ENCODE measurements around the gene PROSER2.

The PROSER2 gene

DNA sequence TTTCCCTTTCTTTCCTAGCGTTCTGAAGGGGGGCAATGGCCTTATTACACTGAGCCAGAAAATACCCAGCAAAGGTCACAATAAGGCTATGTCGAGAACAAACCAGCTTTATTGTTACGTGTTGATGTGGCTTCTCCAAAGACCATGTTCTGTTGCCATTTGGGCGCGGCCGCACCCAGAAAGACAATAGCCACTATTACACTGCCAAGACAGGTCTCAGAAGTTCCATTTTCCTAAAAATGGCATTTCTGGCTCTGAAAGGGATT is 77.8 kb downstream of the PROSER2 start:
- TF ChIP-seq EZH2phosphoT487 (conservative IDR thresholded peaks at IDR 0.05; ENCODE audit: low read length), result no peak
- TF ChIP-seq, protein P1, sequence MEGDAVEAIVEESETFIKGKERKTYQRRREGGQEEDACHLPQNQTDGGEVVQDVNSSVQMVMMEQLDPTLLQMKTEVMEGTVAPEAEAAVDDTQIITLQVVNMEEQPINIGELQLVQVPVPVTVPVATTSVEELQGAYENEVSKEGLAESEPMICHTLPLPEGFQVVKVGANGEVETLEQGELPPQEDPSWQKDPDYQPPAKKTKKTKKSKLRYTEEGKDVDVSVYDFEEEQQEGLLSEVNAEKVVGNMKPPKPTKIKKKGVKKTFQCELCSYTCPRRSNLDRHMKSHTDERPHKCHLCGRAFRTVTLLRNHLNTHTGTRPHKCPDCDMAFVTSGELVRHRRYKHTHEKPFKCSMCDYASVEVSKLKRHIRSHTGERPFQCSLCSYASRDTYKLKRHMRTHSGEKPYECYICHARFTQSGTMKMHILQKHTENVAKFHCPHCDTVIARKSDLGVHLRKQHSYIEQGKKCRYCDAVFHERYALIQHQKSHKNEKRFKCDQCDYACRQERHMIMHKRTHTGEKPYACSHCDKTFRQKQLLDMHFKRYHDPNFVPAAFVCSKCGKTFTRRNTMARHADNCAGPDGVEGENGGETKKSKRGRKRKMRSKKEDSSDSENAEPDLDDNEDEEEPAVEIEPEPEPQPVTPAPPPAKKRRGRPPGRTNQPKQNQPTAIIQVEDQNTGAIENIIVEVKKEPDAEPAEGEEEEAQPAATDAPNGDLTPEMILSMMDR (IDR thresholded peaks at IDR 0.05; ENCODE audit: insufficient read depth, low read length, poor library complexity, severe bottlenecking), result no peak
- no peak overlapping the region for H2AFZ ChIP-seq (ENCODE audit: low read depth, low read length, severe bottlenecking)

DNA sequence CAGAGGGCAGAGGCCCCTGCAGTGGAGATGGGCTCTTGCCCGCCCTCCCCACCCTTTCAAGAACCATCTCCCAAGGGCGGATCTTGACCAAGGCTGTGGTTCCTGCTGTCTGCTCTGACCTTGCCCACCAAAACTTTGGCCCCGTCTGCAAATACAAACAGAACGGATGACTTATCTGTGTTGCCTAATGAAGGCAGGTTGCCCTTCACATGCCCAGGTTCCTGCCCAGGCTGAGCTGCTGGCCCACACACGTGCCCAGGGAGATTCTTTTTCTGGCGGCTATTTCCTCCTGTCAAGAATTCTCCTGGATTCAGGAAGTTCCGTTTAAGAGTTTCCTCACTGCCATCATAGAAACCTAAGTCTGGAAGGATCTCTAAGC is 78.3 kb downstream of the PROSER2 start:
- H4K20me1 ChIP-seq (ENCODE audit: low read depth, low read length), result no peaks in the 10 kb centered on the region
- H2AFZ ChIP-seq (ENCODE audit: low read depth, low read length, severe bottlenecking), result no peak overlapping the region
- no peaks in the 10 kb centered on the region for H3K27me3 ChIP-seq (ENCODE audit: low read length)
- no peak for TF ChIP-seq EZH2phosphoT487 (conservative IDR thresholded peaks at IDR 0.05; ENCODE audit: low read length)
- TF ChIP-seq, protein P1 (IDR thresholded peaks at IDR 0.05; ENCODE audit: insufficient read depth, low read length, poor library complexity, severe bottlenecking), result no peak
- no peak overlapping the region for H3K9ac ChIP-seq (ENCODE audit: low read length)
- no peak overlapping the region for H3K4me3 ChIP-seq (ENCODE audit: insufficient read depth, low read length, poor library complexity, severe bottlenecking)
- H3K9me3 ChIP-seq (ENCODE audit: insufficient read depth, low read length), result no peaks in the 10 kb centered on the region
- H3F3A ChIP-seq (ENCODE audit: insufficient read depth), result no peaks in the 10 kb centered on the region
- H3K27ac ChIP-seq (ENCODE audit: low read depth, low read length), result no peak overlapping the region
- H3K9me2 ChIP-seq (replicated peaks; ENCODE audit: insufficient read depth, low read length), result no peaks in the 10 kb centered on the region
- H3K36me3 ChIP-seq (ENCODE audit: low read length), result no peaks in the 10 kb centered on the region
- no peak overlapping the region for H3K4me2 ChIP-seq (ENCODE audit: low read depth, low read length, poor library complexity, severe bottlenecking)
- no peaks in the 10 kb centered on the region for H3K79me2 ChIP-seq (ENCODE audit: insufficient read depth, low read length)

More for the DNA sequence above, 77.8 kb downstream of the PROSER2 start:
- no peaks in the 10 kb centered on the region for H3K27me3 ChIP-seq (ENCODE audit: low read length)
- no peaks in the 10 kb centered on the region for H4K20me1 ChIP-seq (ENCODE audit: low read depth, low read length)
- no peak overlapping the region for H3K27ac ChIP-seq (ENCODE audit: low read depth, low read length)
- no peak overlapping the region for H3K9ac ChIP-seq (ENCODE audit: low read length)
- no peak overlapping the region for H3K4me3 ChIP-seq (ENCODE audit: insufficient read depth, low read length, poor library complexity, severe bottlenecking)
- H3K79me2 ChIP-seq (ENCODE audit: insufficient read depth, low read length), result no peaks in the 10 kb centered on the region
- H3K9me3 ChIP-seq (ENCODE audit: insufficient read depth, low read length), result no peaks in the 10 kb centered on the region
- H3F3A ChIP-seq (ENCODE audit: insufficient read depth), result no peaks in the 10 kb centered on the region
- no peaks in the 10 kb centered on the region for H3K36me3 ChIP-seq (ENCODE audit: low read length)
- H3K4me2 ChIP-seq (ENCODE audit: low read depth, low read length, poor library complexity, severe bottlenecking), result no peak overlapping the region
- no peaks in the 10 kb centered on the region for H3K9me2 ChIP-seq (replicated peaks; ENCODE audit: insufficient read depth, low read length)

DNA sequence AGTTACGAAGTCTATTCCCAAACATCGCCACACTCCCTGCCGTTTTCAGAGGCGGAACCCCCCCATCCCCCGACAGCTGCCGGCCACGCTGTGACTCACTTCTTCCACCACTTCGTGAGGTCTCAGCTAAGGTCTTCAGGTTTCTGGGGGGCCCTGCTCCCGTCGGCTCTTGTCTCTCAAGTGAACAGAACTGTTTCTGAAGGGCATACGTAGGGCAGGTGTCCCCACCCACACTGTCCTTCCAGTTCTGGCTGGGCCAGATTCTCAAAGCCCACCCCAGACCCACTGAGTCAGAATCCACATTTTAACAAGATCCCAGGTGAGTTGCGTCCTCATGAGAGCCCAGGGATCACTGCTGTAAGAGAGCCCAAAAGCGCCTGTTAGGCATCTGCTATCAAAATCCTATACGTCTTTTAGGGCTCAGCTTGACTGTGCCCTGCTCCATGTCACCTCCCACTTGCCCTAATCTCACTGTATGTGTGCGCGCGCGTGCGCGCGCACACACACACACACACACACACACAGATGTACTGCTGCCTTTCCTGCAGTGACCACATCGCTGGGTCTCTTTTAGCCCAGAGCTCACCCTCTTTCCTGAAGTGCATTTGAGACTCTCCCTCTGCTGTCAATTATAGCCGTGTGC is 78.8 kb downstream of the PROSER2 start:
- no peaks in the 10 kb centered on the region for H3K36me3 ChIP-seq (ENCODE audit: low read length)
- no peaks in the 10 kb centered on the region for H3K27me3 ChIP-seq (ENCODE audit: low read length)
- no peaks in the 10 kb centered on the region for H3K9me2 ChIP-seq (replicated peaks; ENCODE audit: insufficient read depth, low read length)
- no peak for TF ChIP-seq EZH2phosphoT487 (conservative IDR thresholded peaks at IDR 0.05; ENCODE audit: low read length)
- H4K20me1 ChIP-seq (ENCODE audit: low read depth, low read length), result no peaks in the 10 kb centered on the region
- no peaks in the 10 kb centered on the region for H3F3A ChIP-seq (ENCODE audit: insufficient read depth)
- H3K9me3 ChIP-seq (ENCODE audit: insufficient read depth, low read length), result no peaks in the 10 kb centered on the region
- no peak overlapping the region for H3K4me2 ChIP-seq (ENCODE audit: low read depth, low read length, poor library complexity, severe bottlenecking)
- H3K4me3 ChIP-seq (ENCODE audit: insufficient read depth, low read length, poor library complexity, severe bottlenecking), result no peak overlapping the region
- H3K79me2 ChIP-seq (ENCODE audit: insufficient read depth, low read length), result no peaks in the 10 kb centered on the region
- no peak overlapping the region for H2AFZ ChIP-seq (ENCODE audit: low read depth, low read length, severe bottlenecking)
- H3K9ac ChIP-seq (ENCODE audit: low read length), result no peak overlapping the region
- H3K27ac ChIP-seq (ENCODE audit: low read depth, low read length), result no peak overlapping the region

DNA sequence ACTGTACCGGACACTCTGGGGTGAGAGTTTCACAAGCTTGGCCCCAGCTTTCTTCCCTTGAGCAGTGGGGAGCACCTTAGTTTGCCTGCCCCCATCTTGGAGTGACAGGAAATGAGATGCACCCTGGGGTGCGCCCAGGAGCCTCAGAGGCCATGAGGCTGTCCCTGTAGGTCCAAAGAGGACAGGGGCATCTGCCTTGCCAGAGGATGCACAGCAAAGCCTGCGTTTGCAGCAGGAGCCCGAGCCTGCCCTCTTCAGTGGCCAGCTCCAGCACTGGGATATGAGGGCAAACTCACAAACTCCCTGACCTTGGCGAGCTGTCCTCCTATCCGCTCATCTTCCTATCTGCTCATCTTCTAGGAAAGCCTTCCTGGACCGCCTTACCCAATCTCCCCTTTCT is 79.5 kb downstream of the PROSER2 start:
- H3K9me2 ChIP-seq (replicated peaks; ENCODE audit: insufficient read depth, low read length), result no peaks in the 10 kb centered on the region
- H3K27ac ChIP-seq (ENCODE audit: low read depth, low read length), result no peak overlapping the region
- no peak overlapping the region for H2AFZ ChIP-seq (ENCODE audit: low read depth, low read length, severe bottlenecking)
- no peaks in the 10 kb centered on the region for H3F3A ChIP-seq (ENCODE audit: insufficient read depth)
- H3K4me3 ChIP-seq (ENCODE audit: insufficient read depth, low read length, poor library complexity, severe bottlenecking), result no peak overlapping the region
- no peaks in the 10 kb centered on the region for H3K27me3 ChIP-seq (ENCODE audit: low read length)
- H3K36me3 ChIP-seq (ENCODE audit: low read length), result no peaks in the 10 kb centered on the region
- no peaks in the 10 kb centered on the region for H3K79me2 ChIP-seq (ENCODE audit: insufficient read depth, low read length)
- TF ChIP-seq EZH2phosphoT487 (conservative IDR thresholded peaks at IDR 0.05; ENCODE audit: low read length), result no peak
- no peak overlapping the region for H3K9ac ChIP-seq (ENCODE audit: low read length)
- no peaks in the 10 kb centered on the region for H3K9me3 ChIP-seq (ENCODE audit: insufficient read depth, low read length)
- no peak overlapping the region for H3K4me2 ChIP-seq (ENCODE audit: low read depth, low read length, poor library complexity, severe bottlenecking)
- H4K20me1 ChIP-seq (ENCODE audit: low read depth, low read length), result no peaks in the 10 kb centered on the region
